Activated effector memory CD4-positive, alpha-beta T cell treated with anti-CD3 and anti-CD28 coated beads, Interleukin-2, amount 50 U/mL, for 16 hours (primary cell): ENCODE data around the gene RBBP4.

Experiments
- DNase-seq: peaks from one replicate; pipeline ENCODE4 v3.0.0-alpha.2; 2020

Gene RBBP4

GRCh38 chr1:32724678-32725614 is 73.9 kb downstream of the RBBP4 start:
- DNase-seq = peak; percentile 69

GRCh38 chr1:32725615-32725982 is 74.6 kb downstream of the RBBP4 start:
- DNase-seq = no peak

DNA sequence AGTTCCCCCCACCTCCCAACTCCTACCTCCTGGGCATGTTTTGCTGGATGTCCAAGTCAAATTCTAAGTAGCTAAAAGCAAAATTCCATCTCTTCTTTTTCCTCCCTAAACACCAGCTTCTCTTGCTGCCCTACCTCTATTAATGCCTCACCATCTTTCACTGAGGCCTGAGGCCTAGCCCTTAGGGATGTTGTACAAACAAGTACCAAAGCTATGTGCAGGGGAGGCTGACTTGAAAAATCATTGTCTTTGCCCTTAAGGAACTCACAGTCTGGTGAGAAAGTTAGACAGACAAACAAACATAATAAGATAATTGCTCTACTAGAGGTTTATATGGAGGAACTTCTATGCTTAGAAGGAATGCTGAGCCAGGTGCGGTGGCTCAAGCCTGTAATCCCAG is 76.9 kb downstream of the RBBP4 start:
- no peak for DNase-seq

DNA sequence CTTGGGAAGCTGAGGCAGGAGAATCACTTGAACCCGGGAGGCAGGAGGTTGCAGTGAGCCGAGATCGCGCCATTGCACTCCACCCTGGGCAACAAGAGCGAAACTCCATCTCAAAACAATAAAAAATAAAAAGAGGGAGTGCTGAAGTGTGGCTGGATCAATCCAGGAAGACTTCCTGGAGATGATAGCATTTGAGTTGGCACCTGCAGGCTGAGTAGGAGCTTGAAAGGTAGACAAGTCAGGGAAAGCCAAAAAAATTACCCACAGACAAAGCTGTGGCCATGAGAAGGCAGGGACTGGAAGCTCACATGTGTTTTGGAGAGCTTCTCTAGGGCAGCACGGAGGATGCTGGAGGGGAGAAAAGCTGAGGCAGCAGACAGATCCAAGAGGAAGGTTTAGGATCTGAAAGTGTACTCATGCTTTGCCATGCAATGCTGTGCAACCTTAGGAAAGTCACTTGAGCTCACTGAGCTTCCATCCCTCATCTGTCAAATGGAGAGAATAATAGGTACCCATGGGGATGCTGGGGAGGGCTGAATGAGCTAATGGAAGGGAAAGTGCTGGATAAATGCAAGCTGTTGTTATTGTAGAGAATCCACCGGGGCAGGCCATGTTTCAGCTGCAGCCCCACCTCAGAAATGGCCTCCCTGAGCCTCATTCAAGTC is 77.5 kb downstream of the RBBP4 start:
- DNase-seq = no peak

- DNase-seq = no peak
Observed at GRCh38 chr1:32729254-32730046, 78.4 kb downstream of the RBBP4 start.

DNA sequence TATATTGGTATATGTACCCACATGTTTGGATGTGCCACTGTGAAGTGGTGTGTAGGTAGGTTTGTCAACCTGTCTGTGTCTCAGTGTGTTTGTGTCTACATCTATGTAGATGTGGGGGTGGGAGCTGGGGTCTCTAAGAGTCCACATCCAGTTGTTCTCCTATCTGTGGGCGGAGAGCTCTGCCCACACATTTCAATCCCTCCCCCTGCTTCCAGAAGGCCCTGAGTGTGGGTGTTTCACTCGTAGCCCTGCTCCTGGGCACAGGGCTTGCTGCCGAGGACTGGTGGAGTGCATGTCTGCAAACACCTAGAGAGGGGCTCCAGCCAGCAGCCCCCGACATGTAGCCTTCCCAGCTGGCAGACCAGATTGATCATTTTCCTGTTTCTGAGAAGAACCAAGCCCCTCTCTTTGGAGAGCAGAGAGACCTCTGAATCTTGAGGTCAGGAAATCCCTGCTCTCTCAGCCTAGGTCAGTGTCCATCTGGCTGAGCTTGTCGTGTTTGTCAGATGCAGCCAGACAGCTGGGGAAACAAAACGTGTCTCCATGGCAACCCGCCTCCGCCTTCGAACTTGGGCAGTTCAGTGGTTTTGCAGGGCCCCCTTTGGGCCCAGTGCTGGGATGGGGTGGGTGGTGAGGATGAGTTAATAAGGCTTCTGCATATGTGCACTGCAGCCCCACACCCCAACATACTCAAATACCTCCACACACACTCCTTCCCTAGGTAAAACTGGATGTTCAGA is 82.7 kb downstream of the RBBP4 start:
- no peak for DNase-seq
